HG03558 (cell line): Measurements from ENCODE around the gene SCYL2.

Source experiments
- ATAC-seq: cut with Tn5 transposase; IDR thresholded peaks from one replicate; pipeline ENCODE4 v1.9.1; 2021; ENCODE audit warnings: moderate number of reproducible peaks; ENCODE audit not compliant: unreplicated experiment; ENCODE audit errors: extremely low read depth

SCYL2 gene

GRCh38 chr12:100365411-100365810 is 98.4 kb downstream of the SCYL2 start:
- no peak for ATAC-seq

GRCh38 chr12:100368066-100368465 is 101.1 kb downstream of the SCYL2 start:
- ATAC-seq, result no peak

GRCh38 chr12:100371146-100371545 is 104.2 kb downstream of the SCYL2 start:
- ATAC-seq, result no peak

GRCh38 chr12:100372853-100373640 is 106.1 kb downstream of the SCYL2 start:
- no peak for ATAC-seq

- ATAC-seq, result no peak
These were observed 108.2 kb downstream of the SCYL2 start for GRCh38 chr12:100375038-100375735.

GRCh38 chr12:100376161-100376560 is 109.2 kb downstream of the SCYL2 start:
- ATAC-seq, result no peak

GRCh38 chr12:100381379-100381778 is 114.4 kb downstream of the SCYL2 start:
- no peak for ATAC-seq

- no peak for ATAC-seq
These were observed 115.4 kb downstream of the SCYL2 start for GRCh38 chr12:100382338-100382737.

- ATAC-seq, result no peak
These were observed 116.9 kb downstream of the SCYL2 start for GRCh38 chr12:100383586-100384558.

- no peak for ATAC-seq
These were observed 117.6 kb downstream of the SCYL2 start for GRCh38 chr12:100384559-100384935.

- ATAC-seq, result no peak
These were observed 121.4 kb downstream of the SCYL2 start for GRCh38 chr12:100388382-100388781.
